Esophagus squamous epithelium (tissue), 5 donors: Measurements from ENCODE around the gene PRCP. TPM values are rescaled to one million over a fixed set of nuclear protein-coding genes. Genes with fewer than 3 reads are reported as not detected.

Experiments used
- DNase-seq: peaks from one replicate; lab custom pipeline; 2025; lab: John Stamatoyannopoulos, UW
- H3K27ac ChIP-seq, 4 donors: fragments of 200-600 bp; sonication (generic); one replicate each; pipeline ENCODE4 v1.5.1; 2016 to 2019; ENCODE audit warnings: mild to moderate bottlenecking in 1 of 4
- H3K27me3 ChIP-seq, 4 donors: fragments of 200-600 bp; sonication (generic); 1 replicate in 3 of 4; 2 replicates in 1 of 4; pipeline versions ENCODE4 v1.5.1 to v1.6.0; 2017 to 2021; ENCODE audit warnings: antibody characterized with exemption in 1 of 4
- H3K36me3 ChIP-seq, 3 donors: fragments of 200-600 bp; sonication (generic); one replicate each; pipeline ENCODE4 v1.5.1; 2016 to 2019
- H3K4me1 ChIP-seq, 3 donors: fragments of 200-600 bp; sonication (generic); one replicate each; pipeline ENCODE4 v1.5.1; 2017 to 2019
- H3K4me3 ChIP-seq, 4 donors: fragments of 200-600 bp; sonication (generic); 1 replicate in 3 of 4; 2 replicates in 1 of 4; pipeline ENCODE4 v1.5.1; 2016 to 2019; ENCODE audit warnings: mild to moderate bottlenecking in 2 of 4, moderate library complexity in 1 of 4
- H3K9me3 ChIP-seq, 3 donors: fragments of 200-600 bp; sonication (generic); one replicate each; pipeline ENCODE4 v1.5.1; 2016 to 2019
- CTCF ChIP-seq, 6 experiments: fragments of 450-650 bp in 4 of 6; fragments of 200-600 bp in 2 of 6; sonication (generic) in 2 of 6; IDR thresholded peaks; one replicate each; pipeline ENCODE4 v1.5.1; 2016 to 2019; ENCODE audit warnings: antibody characterized with exemption in 6 of 6, mild to moderate bottlenecking in 4 of 6, moderate library complexity in 4 of 6
- POLR2A ChIP-seq, 4 donors: fragments of 450-650 bp; IDR thresholded peaks; one replicate each; pipeline ENCODE4 v1.6.1; 2017; ENCODE audit warnings: antibody characterized with exemption in 4 of 4, mild to moderate bottlenecking in 4 of 4, moderate library complexity in 3 of 4
- WGBS, 2 donors: methylation state at CpG; one replicate each; pipeline ENCODE4 v1.1.5; 2018; 5-methylcytosine and 5-hydroxymethylcytosine counted together
- intact Hi-C: fragments of 100-400 bp; cut with DNase I; formaldehyde crosslinking; loops from one replicate; pipeline ENCODE4 v1.15.0; 2022
- total RNA-seq, 4 donors: library from RNA; depleted of rRNA; stranded (reverse); fragments of >200 nt; gene quantifications; one replicate each; pipeline ENCODE4 v1.1.0, GENCODE V29; 2016
- donor health status: DM: yes; HTN: yes; CAD: no.

Gene PRCP
- total RNA-seq, 4 donors from 2014 or later, result 39.6 to 82.4 (median 50.3) TPM

- Histone ChIP-seq H3K27me3 (no peaks in the 10 kb centered on the region), H3K27ac (no peak overlapping the region), H3K9me3 (no peaks in the 10 kb centered on the region), H3K4me3 (no peak overlapping the region), H3K4me1 (peaks cover 6 to 24% (median 8%) of the 10 kb centered on the region in 3 donors), H3K36me3 (peaks cover 0 to 7% (median 0%) of the 10 kb centered on the region in 3 donors)
- intact Hi-C loops, result no loop called here
- DNase-seq, result no peak
- no peak for TF ChIP-seq POLR2A (IDR thresholded peaks at IDR 0.05)
- TF ChIP-seq CTCF (IDR thresholded peaks at IDR 0.05), result no peak
- 55 to 68% methylated on average over 3 of the region's 3 CpGs for WGBS, 2 donors
These were observed 16.4 kb downstream of the PRCP start for GRCh38 chr11:82883853-82884252.

GRCh38 chr11:82874646-82875523, 25.3 kb downstream of the PRCP start:
- Histone ChIP-seq H3K4me1 (peaks cover 11 to 65% (median 27%) of the 10 kb centered on the region in 3 donors), H3K27ac (peak overlapping the region; percentile 21 to 64 (median 46)), H3K4me3 (no peak overlapping the region), H3K36me3 (peaks cover 0 to 5% (median 0%) of the 10 kb centered on the region in 3 donors), H3K9me3 (no peaks in the 10 kb centered on the region), H3K27me3 (no peaks in the 10 kb centered on the region)
- TF ChIP-seq CTCF (IDR thresholded peaks at IDR 0.05), result no peak
- TF ChIP-seq POLR2A (IDR thresholded peaks at IDR 0.05), result no peak
- intact Hi-C loops, result no loop called here
- 60 to 65% methylated on average over 4 of the region's 4 CpGs for WGBS, 2 donors
- no peak for DNase-seq

- intact Hi-C loops, result no loop called here
- Histone ChIP-seq H3K27me3 (no peaks in the 10 kb centered on the region), H3K36me3 (no peaks in the 10 kb centered on the region), H3K9me3 (no peaks in the 10 kb centered on the region), H3K27ac (peak overlapping the region in 1 of 4 donors; percentile 21), H3K4me3 (no peak overlapping the region), H3K4me1 (peaks cover 18 to 75% (median 36%) of the 10 kb centered on the region in 3 donors)
- TF ChIP-seq CTCF (IDR thresholded peaks at IDR 0.05) (no peak), POLR2A (IDR thresholded peaks at IDR 0.05) (no peak)
- 63 to 67% methylated on average over 5 of the region's 5 CpGs for WGBS, 2 donors
- no peak for DNase-seq
These were observed 26.3 kb downstream of the PRCP start for GRCh38 chr11:82873919-82874333.

- H3K9me3 ChIP-seq, result no peaks in the 10 kb centered on the region
- H3K4me1 ChIP-seq, result peaks cover 18 to 88% (median 45%) of the 10 kb centered on the region in 3 donors
- TF ChIP-seq CTCF (IDR thresholded peaks at IDR 0.05), result no peak
- no peak for TF ChIP-seq POLR2A (IDR thresholded peaks at IDR 0.05)
- WGBS, 2 donors, result 80% methylated on average over 6 to 7 of the region's 7 CpGs
- intact Hi-C loops, result no loop called here
- no peaks in the 10 kb centered on the region for H3K36me3 ChIP-seq
- DNase-seq, result no peak
- H3K4me3 ChIP-seq, result no peak overlapping the region
- no peak overlapping the region for H3K27ac ChIP-seq
- H3K27me3 ChIP-seq, result no peaks in the 10 kb centered on the region
These were observed 27.7 kb downstream of the PRCP start for GRCh38 chr11:82872377-82873150.
